ENCODE results near the gene CIAO2A.

Gene CIAO2A

GRCh38 chr15:64050281-64051092 is 43.2 kb downstream of the CIAO2A start:
- Histone ChIP-seq H3K9ac (ENCODE audit: low read depth, low read length) (no peak overlapping the region), H2AFZ (ENCODE audit: low read depth, low read length) (no peak overlapping the region), H3K4me2 (ENCODE audit: insufficient read depth, low read length) (no peak overlapping the region), H4K20me1 (ENCODE audit: insufficient read depth, low read length) (no peaks in the 10 kb centered on the region), H3K9me3 (ENCODE audit: insufficient read depth, low read length, severe bottlenecking) (no peaks in the 10 kb centered on the region), H3K79me2 (ENCODE audit: insufficient read depth, low read length) (no peaks in the 10 kb centered on the region), H3K27ac (ENCODE audit: low read length) (no peak overlapping the region), H3K4me3 (ENCODE audit: low read depth in 1 of 2, low read length in 2 of 2) (no peak overlapping the region), H3K27me3 (ENCODE audit: insufficient read depth, low read length, poor library complexity) (peaks cover 25% of the 10 kb centered on the region), H3K4me1 (ENCODE audit: insufficient read depth, low read length) (peaks cover 5% of the 10 kb centered on the region; the same call in 1 of the 2 replicates), H3K36me3 (ENCODE audit: insufficient read depth, low read length) (no peaks in the 10 kb centered on the region)
- no peak for ATAC-seq (ENCODE audit: insufficient read depth, low read depth)
- TF ChIP-seq CTCF (IDR thresholded peaks at IDR 0.05; ENCODE audit: borderline replicate concordance, extremely low read depth, low read length, poor library complexity, severe bottlenecking), result no peak
- no peak for TF ChIP-seq EZH2 (IDR thresholded peaks at IDR 0.05; ENCODE audit: borderline replicate concordance, low read depth, low read length, severe bottlenecking)
- no peak for DNase-seq

DNA sequence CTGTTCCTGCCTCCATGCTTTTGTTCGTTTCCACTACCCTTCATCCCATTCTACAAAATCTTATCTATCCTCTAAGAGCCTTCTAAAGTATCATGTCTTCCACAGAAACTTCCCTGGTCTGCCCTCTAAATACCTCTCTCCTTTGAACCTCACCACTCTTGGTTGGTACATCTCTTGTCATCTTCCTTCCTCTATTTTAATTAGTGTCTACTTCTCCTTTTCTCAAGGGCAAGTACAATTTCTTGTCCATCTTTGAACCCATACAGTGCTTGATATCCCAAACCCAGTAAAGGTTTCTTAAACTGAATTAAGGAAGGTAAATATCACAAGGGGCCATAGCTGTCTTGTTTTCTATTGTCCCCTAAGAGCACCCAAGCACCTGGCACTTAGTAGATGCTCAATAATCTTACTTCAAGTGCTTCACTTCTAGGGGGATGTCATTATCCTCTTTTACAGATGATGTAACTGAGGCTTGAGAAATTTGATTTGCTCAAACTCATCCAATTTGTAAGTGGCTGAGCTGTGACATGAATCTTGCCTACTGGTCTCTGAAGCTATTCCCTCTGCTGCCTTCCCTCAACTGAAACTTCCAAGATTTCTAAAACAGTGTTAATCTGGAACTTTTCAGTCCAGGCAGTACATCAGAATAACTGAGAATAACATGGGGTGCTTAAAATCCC is 44.7 kb downstream of the CIAO2A start:
- H3K27me3 ChIP-seq (ENCODE audit: insufficient read depth, low read length, poor library complexity), result peaks cover 39% of the 10 kb centered on the region
- H2AFZ ChIP-seq (ENCODE audit: low read depth, low read length), result no peak overlapping the region
- no peak overlapping the region for H3K4me2 ChIP-seq (ENCODE audit: insufficient read depth, low read length)
- DNase-seq (no peak), ATAC-seq (ENCODE audit: insufficient read depth, low read depth) (no peak)
- no peak overlapping the region for H3K27ac ChIP-seq (ENCODE audit: low read length)
- no peaks in the 10 kb centered on the region for H3K9me3 ChIP-seq (ENCODE audit: insufficient read depth, low read length, severe bottlenecking)
- no peak overlapping the region for H3K9ac ChIP-seq (ENCODE audit: low read depth, low read length)
- H4K20me1 ChIP-seq (ENCODE audit: insufficient read depth, low read length), result no peaks in the 10 kb centered on the region
- H3K79me2 ChIP-seq (ENCODE audit: insufficient read depth, low read length), result no peaks in the 10 kb centered on the region
- no peak for TF ChIP-seq EZH2 (IDR thresholded peaks at IDR 0.05; ENCODE audit: borderline replicate concordance, low read depth, low read length, severe bottlenecking)
- TF ChIP-seq CTCF (IDR thresholded peaks at IDR 0.05; ENCODE audit: borderline replicate concordance, extremely low read depth, low read length, poor library complexity, severe bottlenecking), result no peak
- H3K4me1 ChIP-seq (ENCODE audit: insufficient read depth, low read length), result peaks cover 5% of the 10 kb centered on the region; the same call in 1 of the 2 replicates
- no peak overlapping the region for H3K4me3 ChIP-seq (ENCODE audit: low read depth in 1 of 2, low read length in 2 of 2)
- H3K36me3 ChIP-seq (ENCODE audit: insufficient read depth, low read length), result no peaks in the 10 kb centered on the region

- Histone ChIP-seq H3K9me3 (ENCODE audit: insufficient read depth, low read length, severe bottlenecking) (no peaks in the 10 kb centered on the region), H3K9ac (ENCODE audit: low read depth, low read length) (no peak within 1 kb of the TSS), H3K36me3 (ENCODE audit: insufficient read depth, low read length) (no peaks in the 10 kb centered on the region), H3K4me2 (ENCODE audit: insufficient read depth, low read length) (peak within 1 kb of the TSS; percentile 56), H2AFZ (ENCODE audit: low read depth, low read length) (no peak within 1 kb of the TSS), H3K27me3 (ENCODE audit: insufficient read depth, low read length, poor library complexity) (peaks cover 40% of the 10 kb centered on the region), H3K27ac (ENCODE audit: low read length) (no peak within 1 kb of the TSS), H3K79me2 (ENCODE audit: insufficient read depth, low read length) (no peaks in the 10 kb centered on the region), H3K4me1 (ENCODE audit: insufficient read depth, low read length) (peaks cover 5% of the 10 kb centered on the region; the same call in 1 of the 2 replicates), H4K20me1 (ENCODE audit: insufficient read depth, low read length) (no peaks in the 10 kb centered on the region), H3K4me3 (ENCODE audit: low read depth in 1 of 2, low read length in 2 of 2) (peak within 1 kb of the TSS in 1 of 2 experiments; percentile 38; a peak in 2 of 4 replicates)
- ATAC-seq (ENCODE audit: insufficient read depth, low read depth) (peak; percentile 91), DNase-seq (peak; percentile 31)
- TF ChIP-seq CTCF (IDR thresholded peaks at IDR 0.05; ENCODE audit: borderline replicate concordance, extremely low read depth, low read length, poor library complexity, severe bottlenecking) (peak; percentile 45), EZH2 (IDR thresholded peaks at IDR 0.05; ENCODE audit: borderline replicate concordance, low read depth, low read length, severe bottlenecking) (peak; percentile 34)
These were observed 47.1 kb downstream of the CIAO2A start, which contains the start of gene DAPK2 for GRCh38 chr15:64046421-64047153. Gene DAPK2 (minus strand): TSS chr15:64046485. CDS start chr15:64040261, 6,224 bp downstream.
